Left ventricle myocardium inferior (tissue), 1 donor: ENCODE results near the gene CHRNA7. TPM values are rescaled to one million over a fixed set of nuclear protein-coding genes. Genes with fewer than 3 reads are reported as not detected.
"Not testable (repeated sequence)": the region's sequence is repeated elsewhere in the genome, so short reads cannot be mapped to it uniquely, and the experiment has no call there.

Source experiments
- DNase-seq: peaks from one replicate; pipeline ENCODE4 v3.0.0-alpha.2; 2020
- H3K27ac ChIP-seq: fragments of 200-600 bp; replicated peaks from 2 replicates; pipeline ENCODE4 v1.8.0; 2021
- H3K27me3 ChIP-seq: fragments of 200-600 bp; 2 replicates; pipeline ENCODE4 v1.8.0; 2021; ENCODE audit warnings: low read depth
- H3K36me3 ChIP-seq: fragments of 200-600 bp; 2 replicates; pipeline ENCODE4 v1.8.0; 2021
- H3K4me1 ChIP-seq: fragments of 200-600 bp; 2 replicates; pipeline ENCODE4 v1.8.0; 2021
- H3K4me3 ChIP-seq: fragments of 200-600 bp; 2 replicates; pipeline ENCODE4 v1.8.0; 2021; ENCODE audit warnings: mild to moderate bottlenecking, moderate library complexity
- H3K9me3 ChIP-seq: fragments of 200-600 bp; replicated peaks from 2 replicates; pipeline ENCODE4 v1.8.0; 2021
- CTCF ChIP-seq: fragments of 200-600 bp; IDR thresholded peaks from 2 replicates; pipeline ENCODE4 v1.8.0; 2021; ENCODE audit warnings: antibody characterized with exemption, mild to moderate bottlenecking, borderline replicate concordance
- intact Hi-C: fragments of 100-400 bp; cut with micrococcal nuclease; formaldehyde crosslinking; loops from one replicate; pipeline ENCODE4 v1.11.0; 2022
- total RNA-seq: library from RNA; stranded (reverse); fragmentation: NEBNext Ultra II Directional; extraction: Animal tissue kit (Norgen Biotek cat#: 25700); gene quantifications from one replicate; pipeline ENCODE4 v1.2.1, GENCODE V29; 2021
- donor health status: DM: no; HTN: yes; CAD: no; lungs with severe emphysema.

The CHRNA7 gene
- total RNA-seq, 1 donor from 2014 or later: 0.60 TPM

- intact Hi-C loops: no loop called here
- TF ChIP-seq CTCF: no peak
- H3K9me3 ChIP-seq: no peaks in the 10 kb centered on the region
Measured at GRCh38 chr15:32130823-32131222, 100.5 kb downstream of the CHRNA7 start.

GRCh38 chr15:32131803-32132202 is 101.5 kb downstream of the CHRNA7 start:
- Histone ChIP-seq H3K4me3 (no peak overlapping the region), H3K36me3 (no peaks in the 10 kb centered on the region), H3K9me3 (no peaks in the 10 kb centered on the region), H3K27me3 (peaks cover 30% of the 10 kb centered on the region), H3K27ac (no peak overlapping the region), H3K4me1 (peaks cover 6% of the 10 kb centered on the region)
- intact Hi-C loops: no loop called here
- no peak for DNase-seq
- no peak for TF ChIP-seq CTCF

More at GRCh38 chr15:32130823-32131222, 100.5 kb downstream of the CHRNA7 start:
- no peak for DNase-seq
- peaks cover 6% of the 10 kb centered on the region for H3K4me1 ChIP-seq
- no peak overlapping the region for H3K27ac ChIP-seq
- no peak overlapping the region for H3K4me3 ChIP-seq
- no peaks in the 10 kb centered on the region for H3K36me3 ChIP-seq
- peaks cover 30% of the 10 kb centered on the region for H3K27me3 ChIP-seq

- intact Hi-C loops: no loop called here
- Histone ChIP-seq H3K27me3 (peaks cover 30% of the 10 kb centered on the region), H3K36me3 (no peaks in the 10 kb centered on the region), H3K9me3 (no peaks in the 10 kb centered on the region), H3K4me1 (peaks cover 6% of the 10 kb centered on the region), H3K4me3 (no peak overlapping the region), H3K27ac (no peak overlapping the region)
- TF ChIP-seq CTCF: no peak
- DNase-seq: no peak
Measured at GRCh38 chr15:32132859-32133258, 102.5 kb downstream of the CHRNA7 start.

GRCh38 chr15:32134842-32135241 is 104.5 kb downstream of the CHRNA7 start:
- H3K4me1 ChIP-seq: peaks cover 6% of the 10 kb centered on the region
- H3K27me3 ChIP-seq: peaks cover 30% of the 10 kb centered on the region
- TF ChIP-seq CTCF: no peak
- DNase-seq: no peak
- H3K4me3 ChIP-seq: no peak overlapping the region
- no peak overlapping the region for H3K27ac ChIP-seq
- no peaks in the 10 kb centered on the region for H3K36me3 ChIP-seq
- intact Hi-C loops: no loop called here
- peaks cover 3% of the 10 kb centered on the region for H3K9me3 ChIP-seq

GRCh38 chr15:32135335-32135734 is 105.0 kb downstream of the CHRNA7 start:
- no peaks in the 10 kb centered on the region for H3K36me3 ChIP-seq
- intact Hi-C loops: no loop called here
- no peak for DNase-seq
- no peak overlapping the region for H3K4me3 ChIP-seq
- no peak overlapping the region for H3K27ac ChIP-seq
- peaks cover 6% of the 10 kb centered on the region for H3K4me1 ChIP-seq
- peaks cover 30% of the 10 kb centered on the region for H3K27me3 ChIP-seq
- TF ChIP-seq CTCF: no peak
- H3K9me3 ChIP-seq: peaks cover 3% of the 10 kb centered on the region

- H3K36me3 ChIP-seq, intact Hi-C loops, DNase-seq, H3K9me3 ChIP-seq, H3K4me3 ChIP-seq, H3K27ac ChIP-seq, H3K4me1 ChIP-seq: not testable (repeated sequence)
- peaks cover 15% of the 10 kb centered on the region for H3K27me3 ChIP-seq
Measured at GRCh38 chr15:32145512-32145911, 115.2 kb downstream of the CHRNA7 start.
